OCI-LY3 (cell line): ENCODE data around the gene HUNK.

Experiments used
- H2AFZ ChIP-seq: fragments of 200-600, 300-600 bp; shearing (Covaris generic); 2 replicates; pipeline ENCODE4 v1.6.0; 2014; ENCODE audit warnings: antibody characterized with exemption, low read depth, low read length
- H3K27ac ChIP-seq: fragments of 200-600, 300-600 bp; sonication (generic); 2 replicates; pipeline ENCODE4 v1.5.1; 2014; ENCODE audit warnings: mild to moderate bottlenecking, low read length, moderate library complexity, mixed read lengths
- H3K27me3 ChIP-seq: fragments of 200-600, 300-600 bp; sonication (generic); 2 replicates; pipeline ENCODE4 v1.6.1; 2014; ENCODE audit warnings: low read depth, low read length, mixed read lengths
- H3K36me3 ChIP-seq: fragments of 200-600, 300-600 bp; sonication (generic); replicated peaks from 2 replicates; pipeline ENCODE3; 2014; ENCODE audit warnings: low read depth, low read length, mixed read lengths
- H3K4me1 ChIP-seq: fragments of 300-600, 200-600 bp; sonication (generic); 2 replicates; pipeline ENCODE4 v1.6.1; 2014; ENCODE audit warnings: low read length, mixed read lengths
- H3K4me2 ChIP-seq: fragments of 200-600, 300-600 bp; sonication (generic); 2 replicates; pipeline ENCODE4 v1.6.1; 2014; ENCODE audit warnings: low read length, mixed read lengths
- H3K4me3 ChIP-seq: fragments of 300-600, 200-600 bp; sonication (generic); 2 replicates; pipeline ENCODE4 v1.5.1; 2014; ENCODE audit warnings: antibody characterized with exemption, mild to moderate bottlenecking, low read length, moderate library complexity
- H3K79me2 ChIP-seq: fragments of 300-600, 200-600 bp; shearing (Covaris generic); 2 replicates; pipeline ENCODE4 v1.6.1; 2014; ENCODE audit warnings: mild to moderate bottlenecking, low read length, mixed read lengths
- H3K9ac ChIP-seq: fragments of 300-600, 200-600 bp; shearing (Covaris generic); 2 replicates; pipeline ENCODE4 v1.6.0; 2014; ENCODE audit warnings: mild to moderate bottlenecking, low read length, moderate library complexity
- H3K9me3 ChIP-seq: fragments of 200-600, 300-600 bp; shearing (Covaris generic); 2 replicates; pipeline ENCODE4 v1.6.1; 2014; ENCODE audit warnings: low read length, mixed read lengths; ENCODE audit not compliant: insufficient read depth
- H4K20me1 ChIP-seq: fragments of 200-600, 300-600 bp; sonication (generic); 2 replicates; pipeline ENCODE4 v1.6.1; 2016; ENCODE audit warnings: low read length, mixed read lengths; ENCODE audit not compliant: insufficient read depth
- CTCF ChIP-seq: fragments of 200-600, 300-600 bp; sonication (generic); IDR thresholded peaks from 2 replicates; pipeline ENCODE4 v1.5.1; 2014; ENCODE audit warnings: antibody characterized with exemption, low read length, low read depth
- EZH2phosphoT487 ChIP-seq: fragments of 200-600 bp; shearing (Covaris generic); IDR thresholded peaks from 2 replicates; pipeline ENCODE4 v1.6.1; 2018; ENCODE audit warnings: antibody characterized with exemption, mixed run types, low read depth

HUNK gene

GRCh38 chr21:31937303-31937702 lies 64.5 kb downstream of the HUNK start:
- TF ChIP-seq EZH2phosphoT487 = no peak
- TF ChIP-seq CTCF = no peak
- Histone ChIP-seq H3K79me2 (no peaks in the 10 kb centered on the region), H3K9ac (no peak overlapping the region), H3K4me1 (no peaks in the 10 kb centered on the region), H3K27me3 (no peaks in the 10 kb centered on the region; the same call in 1 of the 2 replicates), H3K4me3 (no peak overlapping the region), H2AFZ (no peak overlapping the region), H3K4me2 (no peak overlapping the region), H3K36me3 (no peaks in the 10 kb centered on the region), H4K20me1 (no peaks in the 10 kb centered on the region), H3K27ac (no peak overlapping the region), H3K9me3 (no peaks in the 10 kb centered on the region)

- H3K27ac ChIP-seq = no peak overlapping the region
- no peaks in the 10 kb centered on the region for H3K79me2 ChIP-seq
- H3K9ac ChIP-seq = no peak overlapping the region
- H3K4me3 ChIP-seq = no peak overlapping the region
- H3K27me3 ChIP-seq = no peaks in the 10 kb centered on the region; the same call in 1 of the 2 replicates
- no peak overlapping the region for H2AFZ ChIP-seq
- no peaks in the 10 kb centered on the region for H3K9me3 ChIP-seq
- no peaks in the 10 kb centered on the region for H3K36me3 ChIP-seq
- H4K20me1 ChIP-seq = no peaks in the 10 kb centered on the region
- no peaks in the 10 kb centered on the region for H3K4me1 ChIP-seq
- H3K4me2 ChIP-seq = no peak overlapping the region
- TF ChIP-seq CTCF (no peak), EZH2phosphoT487 (no peak)
Observed at GRCh38 chr21:31938330-31939301, 65.8 kb downstream of the HUNK start.

- no peaks in the 10 kb centered on the region; the same call in 1 of the 2 replicates for H3K27me3 ChIP-seq
- no peak overlapping the region for H3K4me2 ChIP-seq
- no peaks in the 10 kb centered on the region for H4K20me1 ChIP-seq
- H3K27ac ChIP-seq = no peak overlapping the region
- no peaks in the 10 kb centered on the region for H3K4me1 ChIP-seq
- no peak overlapping the region for H3K9ac ChIP-seq
- H3K36me3 ChIP-seq = no peaks in the 10 kb centered on the region
- TF ChIP-seq CTCF (no peak), EZH2phosphoT487 (no peak)
- no peak overlapping the region for H2AFZ ChIP-seq
- H3K4me3 ChIP-seq = no peak overlapping the region
- H3K9me3 ChIP-seq = no peaks in the 10 kb centered on the region
- no peaks in the 10 kb centered on the region for H3K79me2 ChIP-seq
Observed at GRCh38 chr21:31941694-31942093, 68.9 kb downstream of the HUNK start.

- Histone ChIP-seq H3K4me3 (no peak overlapping the region), H3K9me3 (no peaks in the 10 kb centered on the region), H3K4me2 (no peak overlapping the region), H3K27ac (no peak overlapping the region), H3K9ac (no peak overlapping the region), H2AFZ (no peak overlapping the region), H3K36me3 (no peaks in the 10 kb centered on the region), H3K79me2 (no peaks in the 10 kb centered on the region), H3K4me1 (no peaks in the 10 kb centered on the region), H4K20me1 (no peaks in the 10 kb centered on the region), H3K27me3 (no peaks in the 10 kb centered on the region; the same call in 1 of the 2 replicates)
- no peak for TF ChIP-seq EZH2phosphoT487
- no peak for TF ChIP-seq CTCF
Observed at GRCh38 chr21:31943561-31943960, 70.7 kb downstream of the HUNK start.
